Stimulated activated CD4-positive, alpha-beta T cell treated with anti-CD3 and anti-CD28 coated beads, TNF-alpha, amount 100 ng/mL, for 4 hours (primary cell): ENCODE results near the gene RIMS1.

Experiments
- DNase-seq, 3 experiments: peaks; one replicate each; pipeline ENCODE4 v3.0.0-alpha.2; 2020; ENCODE audit warnings: low read depth in 3 of 3

Gene RIMS1

DNA sequence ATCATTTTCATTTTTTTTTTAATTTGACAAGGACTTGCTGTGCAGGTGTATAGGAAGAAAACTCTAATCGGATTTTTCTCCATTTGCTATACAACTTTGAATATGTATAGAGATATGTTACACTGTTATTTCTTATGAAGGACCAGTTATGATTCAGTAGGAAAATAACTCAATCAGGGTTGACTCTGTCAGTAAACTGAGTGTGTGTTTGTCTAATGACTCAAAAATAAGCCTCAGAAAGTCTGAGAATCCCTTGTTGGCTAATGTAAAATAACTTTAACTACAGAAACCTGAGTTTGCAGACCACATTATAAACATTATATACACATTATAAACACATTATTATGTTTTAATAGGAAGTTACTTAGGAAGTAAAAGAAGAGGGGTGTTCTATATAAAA, 352.6 kb downstream of the RIMS1 start:
- no peak for DNase-seq

GRCh38 chr6:72245565-72245964, 359.2 kb downstream of the RIMS1 start:
- DNase-seq = no peak

DNA sequence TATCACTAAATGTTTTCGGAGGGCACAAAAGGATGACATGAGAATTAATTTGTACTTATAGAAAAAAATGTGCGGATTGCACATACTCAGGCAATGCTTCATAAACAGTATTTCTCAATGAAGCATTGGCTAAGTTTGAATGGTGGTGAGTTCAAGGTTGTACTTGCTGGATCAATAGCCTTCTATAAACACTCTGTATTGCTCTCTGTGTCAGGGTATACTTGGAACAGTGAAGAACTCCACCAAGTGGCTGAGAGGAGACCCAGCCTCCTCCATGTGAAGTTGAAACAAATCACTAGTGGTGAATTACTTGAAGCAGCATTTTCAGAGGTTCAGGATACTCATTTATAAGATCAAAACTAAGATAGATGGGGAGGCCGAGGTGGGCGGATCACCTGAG, 360.6 kb downstream of the RIMS1 start:
- DNase-seq = no peak

DNA sequence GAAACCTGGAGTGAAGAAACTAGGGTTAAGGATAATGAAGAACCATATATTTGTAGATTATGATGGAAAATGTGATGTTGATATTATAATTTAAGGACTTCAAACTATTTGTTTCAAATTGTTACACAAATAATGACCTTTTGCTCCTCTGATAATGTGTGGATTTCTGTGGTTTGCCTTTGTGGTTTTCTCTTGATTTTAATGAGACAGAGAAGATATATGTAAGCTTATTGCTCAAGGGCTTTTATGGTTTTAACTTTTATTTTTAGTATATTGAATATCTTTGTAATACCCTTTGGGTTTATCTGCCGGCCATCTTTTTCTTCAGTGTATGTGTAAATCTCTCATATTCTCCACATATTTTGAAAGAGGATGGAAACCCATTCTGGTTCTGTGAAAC, 362.3 kb downstream of the RIMS1 start:
- no peak for DNase-seq

DNA sequence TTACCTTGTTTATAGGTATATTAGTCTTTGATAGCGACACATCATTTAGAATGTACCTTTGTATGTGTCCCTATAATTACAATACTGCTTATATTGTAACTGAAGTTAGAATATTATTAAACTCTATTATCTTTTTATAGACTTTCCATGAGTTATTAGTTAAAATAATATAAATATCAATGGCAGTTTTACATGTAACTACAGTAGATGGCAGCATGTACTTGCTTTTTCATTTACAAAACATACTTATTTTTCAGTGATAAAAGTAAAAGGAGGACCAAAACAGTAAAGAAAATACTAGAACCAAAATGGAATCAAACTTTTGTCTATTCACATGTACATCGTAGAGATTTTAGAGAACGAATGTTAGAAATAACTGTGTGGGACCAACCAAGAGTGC, 364.3 kb downstream of the RIMS1 start:
- DNase-seq = no peak

DNA sequence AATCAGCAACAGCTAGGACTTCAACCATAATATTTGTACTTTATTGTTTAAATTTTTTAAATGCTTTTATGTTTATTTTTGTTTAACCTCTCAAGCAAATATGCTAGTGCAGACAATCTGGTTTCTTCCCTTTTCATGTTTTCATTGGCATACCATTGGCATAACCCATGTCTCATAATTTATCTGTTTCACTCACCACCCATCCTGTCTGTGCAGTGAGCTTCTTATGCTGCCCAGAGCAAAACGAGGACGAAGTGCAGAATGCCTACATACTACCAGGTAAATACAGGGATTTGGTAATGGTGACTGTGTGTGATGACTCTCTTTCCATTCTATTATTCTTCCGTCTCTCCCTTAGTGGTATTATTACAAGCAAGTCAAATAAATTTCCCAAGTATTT, 374.1 kb downstream of the RIMS1 start:
- DNase-seq = no peak

GRCh38 chr6:72261554-72261953, 375.2 kb downstream of the RIMS1 start:
- DNase-seq = no peak

DNA sequence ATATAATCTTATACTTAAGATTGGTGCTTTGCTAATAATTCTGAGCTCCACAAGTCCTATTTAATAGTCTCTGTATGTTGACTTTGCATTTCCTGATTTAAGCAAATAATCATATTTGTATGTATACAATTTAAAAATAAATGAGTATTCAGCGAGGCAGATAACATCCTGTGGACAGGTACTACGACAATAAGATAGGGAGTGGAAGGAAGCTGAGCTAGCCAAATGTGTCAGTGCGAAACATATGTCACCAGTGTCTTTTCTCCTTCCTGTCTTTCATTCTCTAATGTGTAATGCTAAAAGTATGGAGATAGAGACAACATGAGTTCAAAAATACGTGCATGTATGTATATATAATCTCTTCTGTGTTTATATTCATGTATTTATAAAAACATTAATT, 375.9 kb downstream of the RIMS1 start:
- no peak for DNase-seq

DNA sequence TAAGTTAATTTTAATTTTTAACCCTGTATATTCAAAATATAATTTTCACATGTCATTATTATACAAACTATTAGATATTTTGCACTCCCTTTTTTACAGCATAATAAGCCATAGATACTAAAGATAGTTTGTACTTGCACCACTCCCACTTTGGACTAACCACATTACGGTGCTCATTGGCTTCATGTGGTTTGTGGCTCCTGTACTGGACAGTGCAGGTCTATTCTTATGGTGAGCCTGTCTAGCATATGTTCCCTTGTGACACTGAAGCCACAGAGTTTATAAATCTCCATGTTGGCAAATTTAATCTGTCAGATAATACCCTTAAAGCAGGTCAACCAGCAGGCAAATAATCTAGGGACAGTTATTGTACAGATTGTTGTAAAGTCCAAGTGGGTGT, 381.1 kb downstream of the RIMS1 start:
- no peak for DNase-seq

DNA sequence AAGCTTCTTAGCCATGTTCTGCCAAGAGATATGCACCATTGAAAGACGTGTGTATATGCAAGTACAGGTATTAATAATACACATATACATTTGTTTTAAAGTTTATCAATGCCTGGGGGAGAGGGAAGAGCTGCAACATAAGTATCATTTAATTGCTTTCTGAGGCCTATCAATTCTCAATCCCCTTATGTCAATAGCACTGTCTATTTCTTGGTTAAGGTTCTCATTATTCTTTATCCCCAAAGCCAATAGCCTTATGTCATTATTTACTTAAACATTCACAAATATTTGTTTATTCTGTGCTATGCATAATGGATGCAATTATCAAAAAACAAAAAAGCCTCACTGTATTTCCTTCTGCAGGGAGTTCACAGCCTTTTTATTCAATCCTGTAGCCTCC, 385.2 kb downstream of the RIMS1 start:
- DNase-seq = no peak

GRCh38 chr6:72272958-72273357, 386.6 kb downstream of the RIMS1 start:
- DNase-seq = no peak

- DNase-seq = no peak
Observed at GRCh38 chr6:72275888-72276287, 389.5 kb downstream of the RIMS1 start.

DNA sequence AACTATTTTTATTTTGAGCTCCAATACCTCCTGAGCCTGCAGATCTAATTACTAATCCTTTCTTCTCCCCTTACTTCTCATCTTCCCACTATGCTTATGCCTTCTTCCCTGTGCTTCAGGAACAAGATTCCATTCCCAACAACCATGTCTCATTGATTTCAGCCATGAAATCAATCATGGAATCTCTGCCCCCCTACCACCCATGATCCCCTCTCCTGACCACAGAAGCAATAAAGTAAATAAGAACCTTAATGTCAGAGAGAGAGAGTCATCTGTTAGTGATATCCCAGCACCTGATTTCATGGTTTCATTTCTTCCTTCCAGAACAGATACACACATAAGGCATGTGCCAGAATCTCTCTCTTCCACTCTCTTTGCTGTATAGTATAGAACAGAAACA, 395.9 kb downstream of the RIMS1 start:
- DNase-seq = no peak

DNA sequence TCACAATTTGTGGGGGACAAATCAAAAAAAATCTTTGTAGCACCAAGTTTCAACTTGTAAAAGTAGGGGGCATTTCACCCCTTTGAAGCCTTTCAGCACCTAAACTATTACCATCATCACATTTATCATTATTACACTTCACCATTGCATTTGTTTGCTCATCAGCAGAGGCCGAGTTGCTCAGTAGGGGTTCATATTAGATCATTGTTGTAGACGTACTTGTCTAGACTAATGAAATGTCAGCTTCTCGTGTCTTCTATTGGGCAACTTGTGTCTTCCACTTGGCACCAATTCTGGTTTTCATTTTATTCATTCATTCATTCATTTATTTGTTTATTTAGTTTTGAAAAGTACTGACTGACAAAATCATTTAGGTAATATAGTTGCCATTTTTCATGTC, 397.2 kb downstream of the RIMS1 start:
- DNase-seq = no peak

DNA sequence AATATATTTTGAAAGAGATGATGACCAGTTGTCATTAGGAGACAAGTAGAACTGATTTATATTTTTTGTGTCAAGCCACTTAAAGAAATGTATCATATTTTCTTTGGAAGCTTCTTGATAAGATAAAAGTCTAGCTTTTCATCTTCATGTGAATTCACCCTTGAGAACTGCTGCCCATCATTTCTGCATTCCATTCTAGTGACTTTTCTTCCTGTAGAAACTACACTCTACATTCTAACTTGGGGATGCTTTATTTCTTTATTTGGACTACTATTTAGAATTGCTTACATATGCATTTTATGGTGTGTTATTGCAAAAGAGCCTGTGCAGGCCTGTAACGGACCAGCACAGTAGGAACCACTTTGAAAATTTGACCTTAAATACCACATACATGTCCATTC, 400.6 kb downstream of the RIMS1 start:
- DNase-seq = no peak

DNA sequence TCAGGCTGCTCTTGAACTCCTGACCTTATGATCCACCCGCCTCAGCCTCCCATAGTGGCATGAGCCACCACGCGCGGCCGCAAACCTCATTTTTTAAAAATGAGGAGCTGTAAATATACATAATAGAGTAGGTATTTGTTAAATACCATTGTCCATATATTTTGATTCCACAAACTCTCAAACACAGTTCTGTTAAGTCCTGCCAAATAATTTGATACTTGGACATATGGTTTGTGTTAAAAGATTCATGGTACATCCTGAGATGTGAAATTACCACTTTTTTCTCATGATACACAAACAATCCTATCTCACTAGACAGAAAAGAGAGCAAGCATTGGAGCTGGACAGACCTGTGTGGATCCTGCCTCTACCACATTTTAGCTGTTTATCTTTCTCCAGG, 401.5 kb downstream of the RIMS1 start:
- DNase-seq = no peak

GRCh38 chr6:72288592-72288991, 402.2 kb downstream of the RIMS1 start:
- DNase-seq = no peak

DNA sequence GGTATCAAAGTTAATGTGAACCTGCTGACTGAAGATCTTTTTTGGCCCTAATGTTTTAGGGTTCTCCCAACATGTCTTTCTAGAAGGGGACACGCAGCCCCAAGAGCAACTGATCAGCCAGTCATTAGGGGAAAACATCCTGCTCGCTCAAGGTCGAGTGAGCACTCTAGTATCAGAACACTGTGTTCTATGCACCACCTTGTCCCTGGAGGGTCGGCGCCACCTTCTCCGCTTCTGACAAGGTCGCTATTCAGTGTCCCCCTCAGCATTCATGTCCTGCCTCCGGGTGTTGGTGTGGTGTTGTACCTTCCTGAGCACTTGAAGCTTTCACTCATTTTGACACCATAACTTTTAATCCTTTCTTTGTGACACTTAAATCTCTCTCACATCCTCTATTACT, 404.3 kb downstream of the RIMS1 start:
- no peak for DNase-seq

DNA sequence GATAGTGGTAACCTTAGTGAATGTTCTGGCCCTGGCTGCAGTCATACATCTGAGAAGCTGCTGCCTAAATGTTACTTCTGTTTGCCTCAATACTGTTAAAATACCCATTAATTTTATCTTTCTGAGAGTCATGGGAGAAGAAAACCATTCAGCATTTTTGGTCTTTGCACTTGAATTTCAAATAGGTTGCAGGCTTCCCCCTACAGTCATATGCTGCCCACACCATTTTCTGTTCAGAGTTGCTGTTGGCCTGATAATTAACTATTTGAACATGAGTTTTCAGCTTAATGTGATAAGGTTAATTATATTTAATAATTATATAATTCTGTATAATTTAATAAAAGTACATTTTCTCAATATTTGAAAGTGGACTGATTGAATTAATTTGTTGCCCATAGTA, 410.0 kb downstream of the RIMS1 start:
- no peak for DNase-seq

- DNase-seq = no peak
Observed at GRCh38 chr6:72305971-72306370, 419.6 kb downstream of the RIMS1 start.

DNA sequence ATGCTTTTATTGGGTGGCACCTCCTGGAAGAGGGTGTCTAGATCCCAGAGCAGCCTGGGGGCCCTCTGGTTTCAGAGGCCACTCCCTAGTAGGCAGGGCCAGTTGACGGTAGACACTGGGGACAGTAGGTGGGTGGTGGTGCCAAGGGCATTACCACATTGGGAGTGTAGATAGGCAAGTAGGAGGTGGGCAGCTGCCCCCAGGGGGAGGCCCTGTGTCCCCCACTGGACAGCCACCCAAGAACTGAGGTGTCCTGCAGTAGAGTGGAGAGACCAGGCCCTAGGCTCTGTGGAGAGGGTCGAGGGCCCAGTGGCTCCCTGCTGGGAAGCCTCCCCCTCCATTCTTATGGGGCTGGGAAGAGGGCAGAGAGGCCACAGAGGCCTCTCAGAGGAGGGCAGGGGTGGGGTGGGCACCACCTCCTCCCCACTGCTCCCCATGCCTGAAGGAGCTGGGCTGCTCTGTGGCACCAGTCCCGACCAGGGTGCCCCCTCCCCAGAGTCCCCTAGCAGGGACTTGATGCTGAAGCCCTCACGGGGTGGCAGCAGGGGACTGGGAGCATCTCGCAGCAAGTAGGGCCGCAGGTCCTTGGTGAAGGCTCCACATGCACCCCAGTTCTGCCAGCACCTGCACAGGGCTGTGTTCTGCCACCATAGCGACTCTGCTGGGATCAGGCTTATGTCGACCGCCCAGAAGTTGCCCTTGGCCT, 430.5 kb downstream of the RIMS1 start:
- DNase-seq = no peak

DNA sequence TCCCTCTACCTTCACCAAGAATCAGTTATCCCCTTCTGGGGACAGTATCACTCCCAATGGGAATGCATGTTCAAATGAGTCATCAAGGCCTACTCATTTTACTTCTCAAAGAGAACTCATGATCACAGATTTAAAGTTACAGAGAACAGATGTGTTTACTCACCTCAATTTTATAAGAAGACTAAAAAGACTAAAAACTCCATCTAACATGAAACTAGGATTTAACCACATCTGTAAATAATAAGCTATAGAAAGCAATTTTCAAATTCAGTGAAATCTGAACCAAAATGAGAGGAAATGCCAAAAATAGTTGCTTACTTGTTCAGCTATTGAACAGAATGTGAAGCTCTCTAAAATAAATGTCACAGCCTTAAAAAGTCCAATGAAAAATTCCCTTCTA, 435.4 kb downstream of the RIMS1 start:
- DNase-seq = no peak

DNA sequence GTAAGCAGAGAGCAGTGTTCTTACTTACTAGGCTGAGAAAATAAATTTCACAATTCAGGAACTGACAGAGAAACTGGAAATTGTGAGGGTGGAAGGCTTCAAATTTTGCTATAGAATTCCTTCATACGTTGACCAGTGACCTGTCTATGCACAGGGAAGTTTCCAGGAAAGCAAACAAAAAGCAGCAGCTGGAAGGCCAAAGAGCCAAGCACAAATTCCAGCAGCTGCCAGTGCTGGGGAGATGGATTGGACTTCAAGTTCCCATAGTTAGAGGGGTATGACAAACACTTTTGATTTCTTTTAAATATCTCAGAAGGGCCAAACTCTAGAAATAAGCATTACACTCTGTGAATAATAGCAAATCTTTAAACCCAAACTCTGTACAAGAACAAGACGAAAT, 436.4 kb downstream of the RIMS1 start:
- no peak for DNase-seq

- DNase-seq = no peak
Observed at GRCh38 chr6:72324591-72324990, 438.2 kb downstream of the RIMS1 start.
